ENCODE measurements around the gene TBC1D17. TPM values are rescaled to one million over a fixed set of nuclear protein-coding genes. Genes with fewer than 3 reads are reported as not detected.

Gene TBC1D17
- total RNA-seq, 2 donors from 2014 or later = 40.7 to 47.3 TPM

DNA sequence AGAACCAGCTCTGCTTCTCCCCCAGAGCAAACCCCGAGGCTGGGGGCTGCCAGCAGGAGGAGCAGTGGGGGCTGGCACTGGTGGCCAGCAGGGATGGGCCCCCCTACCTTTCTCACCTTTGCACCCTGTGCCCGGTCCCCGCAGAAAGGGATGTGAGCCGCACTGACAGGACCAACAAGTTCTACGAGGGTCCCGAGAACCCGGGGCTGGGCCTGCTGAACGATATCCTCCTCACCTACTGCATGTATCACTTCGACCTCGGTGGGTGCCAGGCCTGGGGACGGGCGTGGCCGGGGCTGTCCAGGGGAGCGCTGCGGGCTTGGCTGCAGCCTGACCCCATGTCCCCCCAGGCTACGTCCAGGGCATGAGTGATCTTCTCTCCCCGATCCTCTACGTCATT lies 6.6 kb downstream of the TBC1D17 start:
- H3K27ac Mint-ChIP-seq = no peak overlapping the region
- no peaks in the 10 kb centered on the region for H3K4me1 Mint-ChIP-seq
- Histone ChIP-seq H3K36me3 (ENCODE audit: control insufficient read depth, insufficient read depth, low read length) (peaks cover 53% of the 10 kb centered on the region), H3K9ac (ENCODE audit: extremely low read depth, low read length, poor library complexity, severe bottlenecking) (no peak overlapping the region), H3K27me3 (ENCODE audit: control insufficient read depth, insufficient read depth, low read length, poor library complexity, severe bottlenecking) (no peaks in the 10 kb centered on the region), H3K4me1 (ENCODE audit: control insufficient read depth, insufficient read depth, low read length) (no peaks in the 10 kb centered on the region), H3K4me3 (ENCODE audit: low read length) (no peak overlapping the region), H3K27ac (ENCODE audit: low read depth, low read length) (no peak overlapping the region), H3K9me3 (ENCODE audit: control insufficient read depth, low read length) (no peaks in the 10 kb centered on the region)
- TF ChIP-seq, protein P1, sequence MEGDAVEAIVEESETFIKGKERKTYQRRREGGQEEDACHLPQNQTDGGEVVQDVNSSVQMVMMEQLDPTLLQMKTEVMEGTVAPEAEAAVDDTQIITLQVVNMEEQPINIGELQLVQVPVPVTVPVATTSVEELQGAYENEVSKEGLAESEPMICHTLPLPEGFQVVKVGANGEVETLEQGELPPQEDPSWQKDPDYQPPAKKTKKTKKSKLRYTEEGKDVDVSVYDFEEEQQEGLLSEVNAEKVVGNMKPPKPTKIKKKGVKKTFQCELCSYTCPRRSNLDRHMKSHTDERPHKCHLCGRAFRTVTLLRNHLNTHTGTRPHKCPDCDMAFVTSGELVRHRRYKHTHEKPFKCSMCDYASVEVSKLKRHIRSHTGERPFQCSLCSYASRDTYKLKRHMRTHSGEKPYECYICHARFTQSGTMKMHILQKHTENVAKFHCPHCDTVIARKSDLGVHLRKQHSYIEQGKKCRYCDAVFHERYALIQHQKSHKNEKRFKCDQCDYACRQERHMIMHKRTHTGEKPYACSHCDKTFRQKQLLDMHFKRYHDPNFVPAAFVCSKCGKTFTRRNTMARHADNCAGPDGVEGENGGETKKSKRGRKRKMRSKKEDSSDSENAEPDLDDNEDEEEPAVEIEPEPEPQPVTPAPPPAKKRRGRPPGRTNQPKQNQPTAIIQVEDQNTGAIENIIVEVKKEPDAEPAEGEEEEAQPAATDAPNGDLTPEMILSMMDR (conservative IDR thresholded peaks at IDR 0.05) = no peak
- H3K27me3 Mint-ChIP-seq (ENCODE audit: insufficient read depth) = peaks cover 3% of the 10 kb centered on the region
- H3K9me3 Mint-ChIP-seq = no peaks in the 10 kb centered on the region
- peaks cover 66% of the 10 kb centered on the region for H3K36me3 Mint-ChIP-seq (ENCODE audit: low read depth)
- 92 to 94% methylated on average over 14 to 18 of the region's 18 CpGs for WGBS, 2 experiments (ENCODE audit: insufficient coverage in 1 of 2, insufficient read length in 1 of 2)
- no peak for DNase-seq
- no peak overlapping the region for H3K4me3 Mint-ChIP-seq

DNA sequence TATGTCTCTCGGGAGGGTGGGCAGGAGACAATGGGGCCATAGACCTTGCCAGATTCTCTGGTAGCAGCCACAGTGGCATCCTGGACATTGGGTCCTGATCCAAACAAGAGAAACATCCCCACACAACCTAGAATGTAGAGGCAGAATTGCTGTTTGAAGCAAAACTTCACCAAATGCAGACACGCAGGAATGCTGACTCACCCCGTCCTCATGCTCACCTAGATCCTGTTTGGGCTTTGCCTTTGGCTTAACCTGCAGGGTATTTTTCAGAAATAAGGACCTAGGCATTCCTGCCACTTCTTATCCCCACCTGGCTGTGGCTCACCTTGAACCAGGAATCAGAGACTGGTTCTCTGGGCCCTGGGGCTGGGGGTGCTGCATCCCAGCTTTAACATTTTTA lies 7.3 kb downstream of the TBC1D17 start:
- H3K36me3 ChIP-seq (ENCODE audit: control insufficient read depth, insufficient read depth, low read length) = peaks cover 47% of the 10 kb centered on the region
- H3K4me1 Mint-ChIP-seq = no peaks in the 10 kb centered on the region
- no peak overlapping the region for H3K4me3 ChIP-seq (ENCODE audit: low read length)
- H3K9ac ChIP-seq (ENCODE audit: extremely low read depth, low read length, poor library complexity, severe bottlenecking) = no peak overlapping the region
- WGBS, 2 experiments (ENCODE audit: insufficient coverage in 1 of 2, insufficient read length in 1 of 2) = 92 to 96% methylated on average over 2 to 3 of the region's 3 CpGs
- peaks cover 8% of the 10 kb centered on the region for H3K27me3 Mint-ChIP-seq (ENCODE audit: insufficient read depth)
- DNase-seq = no peak
- no peaks in the 10 kb centered on the region for H3K27me3 ChIP-seq (ENCODE audit: control insufficient read depth, insufficient read depth, low read length, poor library complexity, severe bottlenecking)
- H3K9me3 Mint-ChIP-seq = peaks cover 5% of the 10 kb centered on the region
- H3K4me3 Mint-ChIP-seq = no peak overlapping the region
- TF ChIP-seq, protein P1 (conservative IDR thresholded peaks at IDR 0.05) = no peak
- no peaks in the 10 kb centered on the region for H3K9me3 ChIP-seq (ENCODE audit: control insufficient read depth, low read length)
- H3K4me1 ChIP-seq (ENCODE audit: control insufficient read depth, insufficient read depth, low read length) = no peaks in the 10 kb centered on the region
- no peak overlapping the region for H3K27ac Mint-ChIP-seq
- no peak overlapping the region for H3K27ac ChIP-seq (ENCODE audit: low read depth, low read length)
- peaks cover 66% of the 10 kb centered on the region for H3K36me3 Mint-ChIP-seq (ENCODE audit: low read depth)

- Histone ChIP-seq H3K36me3 (ENCODE audit: control insufficient read depth, insufficient read depth, low read length) (peaks cover 27% of the 10 kb centered on the region), H3K9ac (ENCODE audit: extremely low read depth, low read length, poor library complexity, severe bottlenecking) (no peak overlapping the region), H3K9me3 (ENCODE audit: control insufficient read depth, low read length) (no peaks in the 10 kb centered on the region), H3K4me1 (ENCODE audit: control insufficient read depth, insufficient read depth, low read length) (no peaks in the 10 kb centered on the region), H3K4me3 (ENCODE audit: low read length) (no peak overlapping the region), H3K27me3 (ENCODE audit: control insufficient read depth, insufficient read depth, low read length, poor library complexity, severe bottlenecking) (no peaks in the 10 kb centered on the region), H3K27ac (ENCODE audit: low read depth, low read length) (no peak overlapping the region)
- WGBS, 2 experiments (ENCODE audit: insufficient coverage in 1 of 2, insufficient read length in 1 of 2) = 93 to 94% methylated on average over 21 to 23 of the region's 23 CpGs
- H3K4me3 Mint-ChIP-seq = no peak overlapping the region
- TF ChIP-seq, protein P1 (conservative IDR thresholded peaks at IDR 0.05) = no peak
- H3K36me3 Mint-ChIP-seq (ENCODE audit: low read depth) = peaks cover 45% of the 10 kb centered on the region
- H3K27ac Mint-ChIP-seq = no peak overlapping the region
- H3K4me1 Mint-ChIP-seq = no peaks in the 10 kb centered on the region
- H3K27me3 Mint-ChIP-seq (ENCODE audit: insufficient read depth) = peaks cover 28% of the 10 kb centered on the region
- peaks cover 5% of the 10 kb centered on the region for H3K9me3 Mint-ChIP-seq
- DNase-seq = no peak
Measured at GRCh38 chr19:49887037-49887664, 9.6 kb downstream of the TBC1D17 start.
